ENCODE data around the gene TLR7.

The TLR7 gene

DNA sequence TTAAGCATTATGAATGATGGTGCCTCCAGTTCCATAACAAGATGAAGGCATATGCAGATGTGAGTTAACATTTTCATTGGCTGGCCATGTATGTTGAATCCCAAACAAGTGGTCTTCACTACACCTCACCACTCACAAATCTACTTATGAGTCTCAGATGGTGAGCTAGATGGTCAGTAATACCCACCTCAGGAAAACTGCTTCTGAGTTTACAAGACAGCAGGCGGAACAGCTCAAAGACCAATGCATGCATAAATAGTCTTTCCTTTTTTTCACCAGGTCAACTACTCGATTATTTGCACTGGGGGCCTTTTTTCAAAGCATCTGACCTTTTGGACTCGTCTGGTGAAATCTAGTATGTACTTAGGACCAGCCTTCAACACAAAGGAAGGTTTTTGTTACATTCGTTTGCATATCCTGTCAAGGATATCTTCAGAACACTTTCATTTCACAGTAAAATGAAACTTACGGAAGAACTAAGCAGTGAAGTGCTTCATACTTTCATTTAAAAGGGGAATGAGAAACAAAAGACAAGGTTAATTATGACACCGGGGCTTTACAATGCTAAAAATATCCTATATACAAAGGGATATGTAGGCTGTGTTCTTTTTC lies 23.1 kb upstream of the TLR7 start:
- TF ChIP-seq NFIC (IDR thresholded peaks at IDR 0.05), result no peak
- TF ChIP-seq, protein P1, sequence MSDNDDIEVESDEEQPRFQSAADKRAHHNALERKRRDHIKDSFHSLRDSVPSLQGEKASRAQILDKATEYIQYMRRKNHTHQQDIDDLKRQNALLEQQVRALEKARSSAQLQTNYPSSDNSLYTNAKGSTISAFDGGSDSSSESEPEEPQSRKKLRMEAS (IDR thresholded peaks at IDR 0.05), result no peak

DNA sequence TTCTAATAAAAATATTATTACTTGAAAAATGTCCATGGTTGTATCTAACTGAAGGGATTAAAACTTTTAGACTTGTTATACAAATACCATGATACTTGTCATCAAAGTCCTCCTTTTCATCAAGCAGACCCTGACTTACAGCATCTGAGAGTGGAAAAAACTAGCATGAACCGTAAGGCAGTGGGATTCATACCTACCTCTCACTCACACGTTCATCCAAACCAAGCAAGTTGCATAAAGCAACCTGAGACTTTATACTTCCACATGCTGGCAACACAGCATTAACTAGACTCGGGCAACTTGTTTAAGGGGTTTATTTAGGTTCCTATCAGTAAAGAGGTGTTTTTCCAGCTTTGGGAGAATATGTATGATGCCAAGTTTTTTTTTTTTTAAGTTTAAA lies 22.6 kb upstream of the TLR7 start:
- no peak for TF ChIP-seq NFIC (IDR thresholded peaks at IDR 0.05)
- TF ChIP-seq, protein P2, sequence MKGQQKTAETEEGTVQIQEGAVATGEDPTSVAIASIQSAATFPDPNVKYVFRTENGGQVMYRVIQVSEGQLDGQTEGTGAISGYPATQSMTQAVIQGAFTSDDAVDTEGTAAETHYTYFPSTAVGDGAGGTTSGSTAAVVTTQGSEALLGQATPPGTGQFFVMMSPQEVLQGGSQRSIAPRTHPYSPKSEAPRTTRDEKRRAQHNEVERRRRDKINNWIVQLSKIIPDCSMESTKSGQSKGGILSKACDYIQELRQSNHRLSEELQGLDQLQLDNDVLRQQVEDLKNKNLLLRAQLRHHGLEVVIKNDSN (IDR thresholded peaks at IDR 0.05), result no peak
- TF ChIP-seq EP300 (IDR thresholded peaks at IDR 0.05; ENCODE audit: borderline replicate concordance), result no peak

DNA sequence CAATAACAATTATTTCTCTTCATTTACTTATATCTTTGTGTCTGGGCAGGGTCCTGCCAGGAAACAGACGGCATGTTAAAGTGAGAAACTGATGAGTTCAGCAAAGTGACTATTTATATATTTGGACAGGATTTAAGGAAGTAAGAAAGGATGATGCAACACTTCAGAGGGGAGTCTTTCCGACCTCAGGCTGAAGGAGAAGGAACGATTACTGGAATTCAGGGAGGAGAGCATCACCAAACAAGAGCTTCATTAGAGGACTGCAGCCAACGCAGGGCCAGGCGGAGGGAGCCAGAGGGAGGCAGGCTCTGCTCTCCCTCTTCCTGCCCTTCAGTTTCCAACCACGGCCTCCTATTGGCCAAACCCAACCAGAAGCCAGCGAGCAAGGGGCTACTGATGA lies 1.5 kb upstream of the TLR7 start:
- TF ChIP-seq, protein P3, sequence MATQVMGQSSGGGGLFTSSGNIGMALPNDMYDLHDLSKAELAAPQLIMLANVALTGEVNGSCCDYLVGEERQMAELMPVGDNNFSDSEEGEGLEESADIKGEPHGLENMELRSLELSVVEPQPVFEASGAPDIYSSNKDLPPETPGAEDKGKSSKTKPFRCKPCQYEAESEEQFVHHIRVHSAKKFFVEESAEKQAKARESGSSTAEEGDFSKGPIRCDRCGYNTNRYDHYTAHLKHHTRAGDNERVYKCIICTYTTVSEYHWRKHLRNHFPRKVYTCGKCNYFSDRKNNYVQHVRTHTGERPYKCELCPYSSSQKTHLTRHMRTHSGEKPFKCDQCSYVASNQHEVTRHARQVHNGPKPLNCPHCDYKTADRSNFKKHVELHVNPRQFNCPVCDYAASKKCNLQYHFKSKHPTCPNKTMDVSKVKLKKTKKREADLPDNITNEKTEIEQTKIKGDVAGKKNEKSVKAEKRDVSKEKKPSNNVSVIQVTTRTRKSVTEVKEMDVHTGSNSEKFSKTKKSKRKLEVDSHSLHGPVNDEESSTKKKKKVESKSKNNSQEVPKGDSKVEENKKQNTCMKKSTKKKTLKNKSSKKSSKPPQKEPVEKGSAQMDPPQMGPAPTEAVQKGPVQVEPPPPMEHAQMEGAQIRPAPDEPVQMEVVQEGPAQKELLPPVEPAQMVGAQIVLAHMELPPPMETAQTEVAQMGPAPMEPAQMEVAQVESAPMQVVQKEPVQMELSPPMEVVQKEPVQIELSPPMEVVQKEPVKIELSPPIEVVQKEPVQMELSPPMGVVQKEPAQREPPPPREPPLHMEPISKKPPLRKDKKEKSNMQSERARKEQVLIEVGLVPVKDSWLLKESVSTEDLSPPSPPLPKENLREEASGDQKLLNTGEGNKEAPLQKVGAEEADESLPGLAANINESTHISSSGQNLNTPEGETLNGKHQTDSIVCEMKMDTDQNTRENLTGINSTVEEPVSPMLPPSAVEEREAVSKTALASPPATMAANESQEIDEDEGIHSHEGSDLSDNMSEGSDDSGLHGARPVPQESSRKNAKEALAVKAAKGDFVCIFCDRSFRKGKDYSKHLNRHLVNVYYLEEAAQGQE (IDR thresholded peaks at IDR 0.05; ENCODE audit: low read depth), result no peak
- TF ChIP-seq, protein P1 (IDR thresholded peaks at IDR 0.05), result no peak
- TF ChIP-seq TAF1 (IDR thresholded peaks at IDR 0.05; ENCODE audit: low read depth) (no peak), YY1 (IDR thresholded peaks at IDR 0.05; ENCODE audit: low read depth) (no peak), FOXM1 (IDR thresholded peaks at IDR 0.05; ENCODE audit: borderline replicate concordance, low read depth) (no peak)
- TF ChIP-seq, protein P2 (IDR thresholded peaks at IDR 0.05), result no peak

DNA sequence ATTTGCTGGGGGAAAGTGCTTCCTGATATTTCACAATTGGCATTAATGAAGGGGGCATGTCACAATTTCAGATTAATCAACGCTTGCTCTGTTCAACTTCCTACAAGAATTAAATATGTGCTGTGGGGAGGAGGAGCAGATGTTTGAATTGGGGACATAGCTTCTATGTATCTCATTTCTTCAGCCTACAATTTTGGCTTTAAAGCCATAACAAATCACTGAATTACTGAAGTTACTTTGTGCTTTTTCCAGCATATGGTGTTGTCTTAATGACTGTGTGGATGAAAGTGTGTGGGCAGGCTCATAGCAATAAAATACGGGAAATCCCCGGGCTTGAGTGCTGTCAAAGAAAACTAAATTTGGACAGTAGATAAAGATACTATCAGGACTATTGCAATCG lies 813 bp downstream of the TLR7 start:
- TF ChIP-seq, protein P3 (IDR thresholded peaks at IDR 0.05; ENCODE audit: low read depth), result no peak
- no peak for TF ChIP-seq ZBTB7A (IDR thresholded peaks at IDR 0.05; ENCODE audit: low read depth)
- TF ChIP-seq RAD21 (IDR thresholded peaks at IDR 0.05; ENCODE audit: low read depth), result no peak
- no peak for TF ChIP-seq TAF1 (IDR thresholded peaks at IDR 0.05; ENCODE audit: low read depth)
- TF ChIP-seq CREB1 (IDR thresholded peaks at IDR 0.05; ENCODE audit: low read depth), result no peak
- no peak for TF ChIP-seq FOXM1 (IDR thresholded peaks at IDR 0.05; ENCODE audit: borderline replicate concordance, low read depth)

DNA sequence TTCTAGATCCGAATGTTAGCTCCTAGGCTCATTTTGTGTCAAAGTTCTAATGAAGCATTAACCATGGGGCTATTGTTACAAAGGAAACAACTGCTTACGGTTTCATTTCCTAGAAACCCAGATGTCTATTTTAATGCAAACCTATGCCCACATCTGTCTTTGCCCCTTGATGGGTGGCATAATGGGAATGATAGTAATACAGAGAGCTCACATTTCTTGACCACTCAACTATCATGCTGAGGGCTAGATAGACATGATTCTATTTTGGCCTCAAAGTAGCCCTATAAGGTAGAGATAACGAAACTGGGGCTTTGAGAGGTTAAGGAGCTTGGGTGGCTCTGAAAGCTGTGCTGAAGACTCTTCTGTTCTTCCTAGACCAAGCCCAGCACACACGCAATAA lies 1.9 kb downstream of the TLR7 start:
- TF ChIP-seq, protein P2 (IDR thresholded peaks at IDR 0.05), result no peak
- no peak for TF ChIP-seq RAD21 (IDR thresholded peaks at IDR 0.05; ENCODE audit: low read depth)
- no peak for TF ChIP-seq EGR1 (IDR thresholded peaks at IDR 0.05)
- TF ChIP-seq FOXM1 (IDR thresholded peaks at IDR 0.05; ENCODE audit: borderline replicate concordance, low read depth), result no peak
- TF ChIP-seq ZBTB7A (IDR thresholded peaks at IDR 0.05; ENCODE audit: low read depth), result no peak

DNA sequence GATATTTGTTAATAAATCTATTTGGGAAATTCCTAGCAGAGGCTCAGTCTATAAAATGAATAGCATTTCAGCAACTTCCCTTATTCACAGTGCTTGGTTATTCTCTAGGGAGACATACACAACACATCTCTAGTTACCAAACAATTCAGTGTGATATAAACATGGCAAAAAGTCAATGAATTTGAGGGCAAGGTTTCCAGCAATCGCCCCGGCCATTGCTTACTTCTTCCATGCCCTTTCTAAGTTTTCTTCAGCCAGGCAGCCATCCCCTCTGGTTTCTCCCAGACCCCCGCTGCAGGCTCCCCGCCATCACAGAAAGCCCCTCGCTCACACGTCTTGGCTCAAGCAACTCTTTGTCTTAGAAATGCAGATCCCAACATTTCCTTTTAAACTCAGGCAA lies 4.4 kb downstream of the TLR7 start:
- no peak for TF ChIP-seq CREB1 (IDR thresholded peaks at IDR 0.05; ENCODE audit: low read depth)
- TF ChIP-seq TEAD4 (IDR thresholded peaks at IDR 0.05), result no peak

DNA sequence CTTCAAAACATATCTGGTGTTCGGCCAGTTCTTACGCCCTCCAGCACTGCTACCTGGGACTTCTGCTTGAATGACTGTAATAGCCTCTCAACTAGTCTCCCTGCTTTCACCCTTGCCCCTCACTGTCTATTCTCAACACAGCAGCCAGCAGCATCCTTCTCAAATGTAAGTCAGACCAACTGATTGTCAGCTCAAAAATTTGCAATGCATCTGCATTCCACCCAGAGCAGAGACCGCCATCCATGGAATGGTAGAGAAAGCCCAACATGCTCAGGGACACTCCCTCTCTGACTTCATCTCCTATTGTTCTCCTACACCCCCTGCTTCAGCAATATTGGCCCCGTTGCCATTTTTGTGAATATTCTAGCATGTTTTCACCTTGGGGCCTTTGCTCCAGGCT lies 5.9 kb downstream of the TLR7 start:
- TF ChIP-seq TAF1 (IDR thresholded peaks at IDR 0.05; ENCODE audit: low read depth), result no peak
- TF ChIP-seq CREB1 (IDR thresholded peaks at IDR 0.05; ENCODE audit: low read depth), result no peak
- no peak for TF ChIP-seq CEBPB (IDR thresholded peaks at IDR 0.05)
- no peak for TF ChIP-seq EP300 (IDR thresholded peaks at IDR 0.05; ENCODE audit: borderline replicate concordance)
- TF ChIP-seq, protein P1 (IDR thresholded peaks at IDR 0.05), result no peak
- TF ChIP-seq, protein P2 (IDR thresholded peaks at IDR 0.05), result no peak
- TF ChIP-seq TEAD4 (IDR thresholded peaks at IDR 0.05), result no peak
- no peak for TF ChIP-seq TCF12 (IDR thresholded peaks at IDR 0.05; ENCODE audit: low read depth)

Measured in Ishikawa (cell line).